A549 (cell line): ENCODE results near the gene UBXN10. TPM values are rescaled to one million over a fixed set of nuclear protein-coding genes. Genes with fewer than 3 reads are reported as not detected.
"Not testable (repeated sequence)": the region's sequence is repeated elsewhere in the genome, so short reads cannot be mapped to it uniquely, and the experiment has no call there.

Experiments used
- ATAC-seq, 2 experiments: fragments of 200-7000 bp in 1 of 2; fragments of >200 bp in 1 of 2; cut with Nextera tagmentation in 1 of 2; cut with Tn5 transposase in 1 of 2; 3 replicates each; pipeline versions ENCODE4 v1.8.0 to v1.9.1; 2018 to 2020; ENCODE audit warnings: mild to moderate bottlenecking in 1 of 2, moderate library complexity in 1 of 2
- CTCF ChIA-PET: fragments of 300-600 bp; sonication (Branson Sonifier 250); formaldehyde crosslinking; extraction: SDS; loops from one replicate; lab custom pipeline; 2021; ENCODE audit warnings: antibody characterized with exemption, inconsistent platforms; lab: Yijun Ruan, JAX
- POLR2A ChIA-PET: fragments of 350-600 bp; formaldehyde crosslinking; extraction: SDS; loops from one replicate; lab custom pipeline; 2021; ENCODE audit warnings: antibody characterized with exemption, inconsistent platforms; lab: Yijun Ruan, JAX
- DNase-seq, 2 experiments: peaks; one replicate each; pipeline versions ENCODE4 v3.0.0 to v3.0.0-alpha.2; 2011 to 2016; ENCODE audit warnings: low read depth in 1 of 2, low spot score in 1 of 2
- FAIRE-seq: peaks from 2 replicates; lab custom pipeline; 2011; peaks lifted over from hg19 to GRCh38; lab: Jason Lieb, UNC
- H3K27ac ChIP-seq, 2 experiments: fragments of >200 bp; sonication (Bioruptor Twin); formaldehyde crosslinking; 3 replicates each; pipeline ENCODE4 v1.5.1; 2016 to 2017
- H3K4me1 ChIP-seq: fragments of >200 bp; sonication (Bioruptor Twin); formaldehyde crosslinking; 3 replicates; pipeline ENCODE4 v1.6.1; 2016
- H3K4me2 ChIP-seq: fragments of >200 bp; sonication (Bioruptor Twin); formaldehyde crosslinking; 3 replicates; pipeline ENCODE4 v1.6.1; 2016
- H3K4me3 ChIP-seq: fragments of >200 bp; sonication (Bioruptor Twin); formaldehyde crosslinking; 3 replicates; pipeline ENCODE4 v1.5.1; 2016
- H3K9me3 ChIP-seq: fragments of >200 bp; sonication (Bioruptor Twin); formaldehyde crosslinking; 3 replicates; pipeline ENCODE4 v1.6.1; 2016
- CHD2 ChIP-seq: fragments of 150-350 bp; IDR thresholded peaks from 2 replicates; pipeline ENCODE4 v1.6.1; 2014; ENCODE audit warnings: low read length; ENCODE audit not compliant: partially characterized antibody
- FOSB ChIP-seq: fragments of 250-450 bp; sonication (Bioruptor Pico); IDR thresholded peaks from 2 replicates; pipeline ENCODE4 v1.5.0; 2020; ENCODE audit warnings: mild to moderate bottlenecking, moderate library complexity
- FOSL2 ChIP-seq, 2 experiments: fragments of 450-650 bp in 1 of 2; fragments of >200 bp in 1 of 2; sonication (Bioruptor Twin) in 1 of 2; formaldehyde crosslinking; IDR thresholded peaks; 2 replicates each; pipeline versions ENCODE4 v1.5.0 to v1.6.1; 2016 to 2020; ENCODE audit warnings: mild to moderate bottlenecking in 1 of 2, moderate library complexity in 1 of 2
- FOXS1 ChIP-seq: fragments of 250-450 bp; sonication (Bioruptor Pico); IDR thresholded peaks from 2 replicates; pipeline ENCODE4 v1.5.0; 2020; ENCODE audit warnings: mild to moderate bottlenecking, moderate library complexity
- HOXB13 ChIP-seq: fragments of 250-450 bp; sonication (Bioruptor Pico); IDR thresholded peaks from 2 replicates; pipeline ENCODE4 v1.5.0; 2020; ENCODE audit warnings: low read depth, mild to moderate bottlenecking, moderate library complexity
- JUNB ChIP-seq: fragments of >200 bp; sonication (Bioruptor Twin); formaldehyde crosslinking; IDR thresholded peaks from 2 replicates; pipeline ENCODE4 v1.6.1; 2016
- MYC ChIP-seq: IDR thresholded peaks from 2 replicates; pipeline ENCODE4 v1.6.1; 2012; ENCODE audit warnings: mild to moderate bottlenecking, inconsistent platforms, low read length, improper control_type of control experiment, borderline replicate concordance
- NFE2L2 ChIP-seq: fragments of 150-350 bp; conservative IDR thresholded peaks from 2 replicates; pipeline ENCODE4 v1.6.1; 2014; ENCODE audit warnings: low read length
- NPAS2 ChIP-seq: fragments of 250-450 bp; sonication (Bioruptor Pico); IDR thresholded peaks from 2 replicates; pipeline ENCODE4 v1.8.0; 2022; ENCODE audit warnings: mild to moderate bottlenecking, moderate library complexity, borderline replicate concordance
- NR3C1 ChIP-seq: fragments of >200 bp; sonication (Bioruptor Twin); formaldehyde crosslinking; IDR thresholded peaks from 3 replicates; pipeline ENCODE4 v1.6.1; 2017
- PHF8 ChIP-seq: fragments of 200-600 bp; sonication (generic); IDR thresholded peaks from 2 replicates; pipeline ENCODE4 v1.6.1; 2016; ENCODE audit warnings: low read depth, mild to moderate bottlenecking, antibody characterized with exemption, moderate library complexity, borderline replicate concordance
- POLR2A ChIP-seq: IDR thresholded peaks from 2 replicates; pipeline ENCODE4 v1.6.1; 2012; ENCODE audit warnings: mild to moderate bottlenecking, low read length
- POLR2AphosphoS2 ChIP-seq: conservative IDR thresholded peaks from 2 replicates; pipeline ENCODE4 v1.6.1; 2012; ENCODE audit warnings: low read length, improper control_type of control experiment, inconsistent platforms
- RFX5 ChIP-seq: fragments of 450-650 bp; IDR thresholded peaks from 2 replicates; pipeline ENCODE4 v1.7.1; 2014; ENCODE audit warnings: antibody characterized with exemption, mild to moderate bottlenecking, moderate library complexity
- TFCP2L1 ChIP-seq: fragments of 250-450 bp; sonication (Bioruptor Pico); IDR thresholded peaks from 2 replicates; pipeline ENCODE4 v1.5.0; 2021; ENCODE audit warnings: mild to moderate bottlenecking
- ZNF302 ChIP-seq: fragments of 250-450 bp; sonication (Bioruptor Pico); IDR thresholded peaks from 2 replicates; pipeline ENCODE4 v1.9.0; 2021; ENCODE audit warnings: inconsistent platforms, mild to moderate bottlenecking, moderate library complexity
- WGBS: methylation state at CpG from one replicate; pipeline ENCODE4 v1.1.6; 2017; ENCODE audit errors: missing lambda C conversion rate; 5-methylcytosine and 5-hydroxymethylcytosine counted together
- polyA plus RNA-seq, 4 experiments: library from polyadenylated mRNA; depleted of rRNA in 3 of 4; stranded (reverse); fragments of >200 nt; fragmentation: RNase III in 1 of 4; extraction: RNeasy Plus Mini Kit Qiagen cat#74134 plus additional on column Dnase treatment in 1 of 4; gene quantifications; 2 replicates in 3 of 4; 3 replicates in 1 of 4; pipeline ENCODE4 v1.2.3, GENCODE V29; 2011 to 2017
- TF ChIP-seq, protein P1 (sequence below): IDR thresholded peaks from 2 replicates; pipeline ENCODE4 v1.6.1; 2012; ENCODE audit warnings: low read depth, borderline replicate concordance
- TF ChIP-seq, protein P2 (sequence below): IDR thresholded peaks from 2 replicates; pipeline ENCODE4 v1.6.1; 2012
- TF ChIP-seq, protein P3 (sequence below): fragments of >200 bp; sonication (Bioruptor Twin); formaldehyde crosslinking; IDR thresholded peaks from 2 replicates; pipeline ENCODE4 v1.6.1; 2016

The UBXN10 gene
- polyA plus RNA-seq, 2 of the 4 experiments (the other 2 are of a cell fraction): not detected

DNA sequence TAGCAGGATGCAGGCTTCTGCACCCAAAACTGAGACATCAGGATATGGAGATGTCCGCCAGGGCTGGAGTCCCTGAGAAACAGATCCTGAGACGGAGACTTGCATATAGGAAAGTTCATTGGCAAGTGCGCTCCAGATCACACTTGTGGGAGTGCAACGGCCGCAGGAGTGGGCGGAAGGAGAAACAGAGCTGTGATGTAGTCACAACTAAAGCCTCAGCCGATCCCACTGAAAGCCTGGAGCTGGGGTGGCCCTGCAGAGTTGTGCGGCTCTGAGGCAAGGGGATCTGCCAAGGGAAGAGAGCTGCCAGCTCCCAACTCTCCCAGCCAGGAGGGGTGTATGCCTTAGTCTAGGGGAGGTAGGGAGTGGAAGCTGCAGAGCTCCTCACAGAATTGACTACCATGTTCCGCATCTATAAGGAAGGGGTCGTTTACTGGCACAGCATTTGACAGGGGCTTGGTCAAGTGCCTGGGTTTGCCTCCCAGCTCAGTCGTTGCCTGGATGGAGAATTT is 42.5 kb downstream of the UBXN10 start:
- H3K4me1 ChIP-seq: no peaks in the 10 kb centered on the region
- 77% methylated on average over 9 of the region's 11 CpGs for WGBS
- ATAC-seq (no peak), DNase-seq (no peak), FAIRE-seq (no peak)
- ChIA-PET POLR2A (no interaction called here), CTCF (interaction anchor here (1.3 to 6.7 kb wide), 3 partner anchors 9 to 34 kb away, joined by 3 to 32 read pairs (median 4); no protein-coding TSS in a partner anchor)
- H3K9me3 ChIP-seq: no peaks in the 10 kb centered on the region
- no peak overlapping the region for H3K27ac ChIP-seq
- no peak overlapping the region for H3K4me2 ChIP-seq
- no peak overlapping the region for H3K4me3 ChIP-seq
- TF ChIP-seq ZNF302 (CRISPR knock-in tag) (no peak), NR3C1 (no peak), FOSL2 (IDR thresholded peaks at IDR 0.05) (no peak), FOSL2 (CRISPR knock-in tag; IDR thresholded peaks at IDR 0.05) (no peak), FOXS1 (CRISPR knock-in tag) (no peak), JUNB (no peak), TFCP2L1 (CRISPR knock-in tag) (no peak), HOXB13 (CRISPR knock-in tag) (no peak), POLR2AphosphoS2 (no peak)

DNA sequence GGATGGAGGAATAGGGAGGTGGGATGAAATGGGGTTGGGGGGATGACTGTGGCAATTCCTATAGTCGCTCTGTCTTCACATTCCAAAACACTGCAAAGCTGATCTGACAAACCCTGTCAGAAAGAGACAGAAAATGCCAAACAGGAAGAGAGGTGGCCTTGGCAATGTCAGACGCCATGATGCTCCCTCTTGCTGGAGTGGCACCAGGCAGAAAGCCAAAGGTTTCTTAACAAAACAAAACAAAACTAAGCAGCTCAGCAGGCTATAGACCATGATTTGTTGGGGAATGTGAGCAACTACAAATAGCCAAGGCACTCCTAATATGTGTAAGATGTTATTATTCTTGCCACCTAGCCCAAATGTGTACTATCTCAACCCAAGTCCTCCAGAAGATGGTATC is 43.3 kb downstream of the UBXN10 start:
- Histone ChIP-seq H3K4me2 (no peak overlapping the region), H3K4me1 (no peaks in the 10 kb centered on the region), H3K27ac (no peak overlapping the region), H3K9me3 (no peaks in the 10 kb centered on the region), H3K4me3 (no peak overlapping the region)
- CTCF ChIA-PET: interaction anchor here (6.7 kb wide), 1 partner anchor 16 kb away, joined by 32 read pairs; no protein-coding TSS in a partner anchor
- TF ChIP-seq NFE2L2 (no peak), NPAS2 (CRISPR knock-in tag) (no peak), FOXS1 (CRISPR knock-in tag) (no peak), MYC (no peak), PHF8 (no peak), POLR2A (no peak), POLR2AphosphoS2 (no peak), HOXB13 (CRISPR knock-in tag) (no peak), FOSL2 (IDR thresholded peaks at IDR 0.05) (no peak), FOSL2 (CRISPR knock-in tag; IDR thresholded peaks at IDR 0.05) (no peak), FOSB (CRISPR knock-in tag) (no peak), CHD2 (no peak), RFX5 (no peak)
- TF ChIP-seq, protein P1, sequence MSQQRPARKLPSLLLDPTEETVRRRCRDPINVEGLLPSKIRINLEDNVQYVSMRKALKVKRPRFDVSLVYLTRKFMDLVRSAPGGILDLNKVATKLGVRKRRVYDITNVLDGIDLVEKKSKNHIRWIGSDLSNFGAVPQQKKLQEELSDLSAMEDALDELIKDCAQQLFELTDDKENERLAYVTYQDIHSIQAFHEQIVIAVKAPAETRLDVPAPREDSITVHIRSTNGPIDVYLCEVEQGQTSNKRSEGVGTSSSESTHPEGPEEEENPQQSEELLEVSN: no peak
- TF ChIP-seq, protein P2, sequence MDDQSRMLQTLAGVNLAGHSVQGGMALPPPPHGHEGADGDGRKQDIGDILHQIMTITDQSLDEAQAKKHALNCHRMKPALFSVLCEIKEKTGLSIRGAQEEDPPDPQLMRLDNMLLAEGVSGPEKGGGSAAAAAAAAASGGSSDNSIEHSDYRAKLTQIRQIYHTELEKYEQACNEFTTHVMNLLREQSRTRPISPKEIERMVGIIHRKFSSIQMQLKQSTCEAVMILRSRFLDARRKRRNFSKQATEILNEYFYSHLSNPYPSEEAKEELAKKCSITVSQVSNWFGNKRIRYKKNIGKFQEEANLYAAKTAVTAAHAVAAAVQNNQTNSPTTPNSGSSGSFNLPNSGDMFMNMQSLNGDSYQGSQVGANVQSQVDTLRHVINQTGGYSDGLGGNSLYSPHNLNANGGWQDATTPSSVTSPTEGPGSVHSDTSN: no peak
- TF ChIP-seq, protein P3, sequence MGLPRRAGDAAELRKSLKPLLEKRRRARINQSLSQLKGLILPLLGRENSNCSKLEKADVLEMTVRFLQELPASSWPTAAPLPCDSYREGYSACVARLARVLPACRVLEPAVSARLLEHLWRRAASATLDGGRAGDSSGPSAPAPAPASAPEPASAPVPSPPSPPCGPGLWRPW: no peak
- ATAC-seq (no peak), DNase-seq (no peak), FAIRE-seq (no peak)
- POLR2A ChIA-PET: no interaction called here
- 24% methylated on average over 2 of the region's 2 CpGs for WGBS

DNA sequence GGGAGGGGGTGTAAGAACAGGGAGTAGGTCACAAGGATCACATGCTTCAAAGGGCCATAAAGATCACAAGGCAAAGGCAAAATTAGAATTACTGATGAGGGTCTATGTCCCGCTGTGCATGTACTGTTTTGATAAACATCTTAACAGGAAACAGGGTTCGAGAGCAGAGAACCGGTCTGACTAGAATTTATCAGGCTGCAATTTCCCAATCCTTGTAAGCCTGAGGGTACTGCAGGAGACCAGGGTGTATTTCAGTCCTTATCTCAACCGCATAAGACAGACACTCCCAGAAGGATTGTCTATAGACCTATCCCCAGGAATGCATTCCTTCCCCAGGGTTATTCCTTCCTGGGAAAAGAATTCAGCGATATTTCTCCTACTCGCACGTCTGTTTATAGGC is 46.7 kb downstream of the UBXN10 start:
- H3K9me3 ChIP-seq, POLR2A ChIA-PET, H3K27ac ChIP-seq, ATAC-seq, FAIRE-seq, DNase-seq, H3K4me3 ChIP-seq, H3K4me2 ChIP-seq, H3K4me1 ChIP-seq: not testable (repeated sequence)
- CTCF ChIA-PET: interaction anchor here (1.7 to 4.2 kb wide), 3 partner anchors 16 to 262 kb away, joined by 7 to 15 read pairs (median 8); no protein-coding TSS in a partner anchor
- WGBS: 74% methylated on average over 7 of the region's 7 CpGs
